ENCODE data around the gene SH3BP2. TPM values are rescaled to one million over a fixed set of nuclear protein-coding genes. Genes with fewer than 3 reads are reported as not detected.

Gene SH3BP2
- total and polyA plus RNA-seq, 10 of the 15 experiments (the other 5 are each of a cell fraction or from before 2014, with no cell fraction given): 1.1 to 61.8 (median 23.9) TPM

GRCh38 chr4:2869659-2870058 lies 76.8 kb downstream of the SH3BP2 start:
- Histone ChIP-seq H3K4me1 (ENCODE audit: control insufficient read depth, insufficient read depth, low read length) (no peaks in the 10 kb centered on the region), H3K4me2 (ENCODE audit: control insufficient read depth, insufficient read depth) (no peak overlapping the region), H3K36me3 (ENCODE audit: control insufficient read depth in 2 of 2, insufficient read depth in 2 of 2, low read length in 1 of 2) (peaks cover 0 to 3% of the 10 kb centered on the region in 2 experiments; a peak in 1 of 4 replicates), H2AFZ (ENCODE audit: control insufficient read depth, low read depth, low read length) (no peak overlapping the region), H4K20me1 (ENCODE audit: control insufficient read depth, insufficient read depth) (no peaks in the 10 kb centered on the region), H3K9me3 (replicated peaks; ENCODE audit: control insufficient read depth, insufficient read depth, low read length) (no peaks in the 10 kb centered on the region), H3K9ac (ENCODE audit: control insufficient read depth, insufficient read depth, low read length) (no peak overlapping the region), H3K27ac (ENCODE audit: control insufficient read depth, insufficient read depth) (no peak overlapping the region), H3K79me2 (ENCODE audit: control insufficient read depth, insufficient read depth, low read length) (peaks cover 32% of the 10 kb centered on the region), H3K27me3 (replicated peaks in 1 of 2; ENCODE audit: control insufficient read depth in 2 of 2, insufficient read depth in 2 of 2, low read length in 1 of 2) (no peaks in the 10 kb centered on the region), H3K4me3 (no peak overlapping the region)
- FAIRE-seq: no peak
- RAD21 ChIA-PET (ENCODE audit: unreplicated experiment): no interaction called here
- no TSS peak for BruUV-seq (replicated peaks)
- no peak for ATAC-seq
- intact Hi-C loops (cut with micrococcal nuclease; ENCODE audit: unreplicated experiment): no loop called here
- CTCF ChIA-PET: no interaction called here
- TF ChIP-seq EP300 (IDR thresholded peaks at IDR 0.05; ENCODE audit: borderline replicate concordance in 1 of 2, control insufficient read depth in 1 of 2, low read depth in 2 of 2, low read length in 2 of 2): no peak
- TF ChIP-seq KLF5 (IDR thresholded peaks at IDR 0.05; ENCODE audit: partially characterized antibody): no peak
- no peak for TF ChIP-seq PBX3 (IDR thresholded peaks at IDR 0.05; ENCODE audit: insufficient replicate concordance, low read depth, low read length)
- no peak for TF ChIP-seq MEF2A (IDR thresholded peaks at IDR 0.05; ENCODE audit: insufficient read depth, low read depth, low read length)
- no peak for TF ChIP-seq PKNOX1 (IDR thresholded peaks at IDR 0.05)
- TF ChIP-seq ZNF592 (IDR thresholded peaks at IDR 0.05): no peak
- no peak for TF ChIP-seq REST (IDR thresholded peaks at IDR 0.05; ENCODE audit: low read depth, low read length)
- TF ChIP-seq BRCA1 (IDR thresholded peaks at IDR 0.05; ENCODE audit: low read depth, low read length): no peak
- TF ChIP-seq IKZF1 (conservative IDR thresholded peaks at IDR 0.05): no peak
- no peak for TF ChIP-seq FOXK2 (IDR thresholded peaks at IDR 0.05)
- TF ChIP-seq BCL11A (IDR thresholded peaks at IDR 0.05; ENCODE audit: low read depth, low read length): no peak
- TF ChIP-seq RFX5 (IDR thresholded peaks at IDR 0.05; ENCODE audit: low read depth, low read length): no peak
- TF ChIP-seq WRNIP1 (IDR thresholded peaks at IDR 0.05; ENCODE audit: borderline replicate concordance, low read depth, low read length): no peak
- no peak for TF ChIP-seq GATAD2B (conservative IDR thresholded peaks at IDR 0.05; ENCODE audit: low read depth)
- no peak for TF ChIP-seq CHD4 (IDR thresholded peaks at IDR 0.05)
- 98% methylated on average over 6 of the region's 6 CpGs for WGBS (ENCODE audit: insufficient coverage, insufficient replicate concordance, low lambda C conversion rate, missing lambda C conversion rate)
- POLR2A ChIA-PET: no interaction called here
- in situ Hi-C loops (cut with MboI): no loop called here
- SMC1A ChIA-PET (ENCODE audit: uncharacterized antibody, unreplicated experiment): no interaction called here
- DNase-seq (ENCODE audit: low read depth, low spot score): no peak
